ENCODE data around the gene ARMC8.

ARMC8 gene

GRCh38 chr3:138340511-138340910, 153.4 kb downstream of the ARMC8 start:
- no peak overlapping the region for H3K4me3 ChIP-seq (ENCODE audit: control insufficient read depth, low read depth, low read length)
- TF ChIP-seq CTCF (conservative IDR thresholded peaks at IDR 0.05; ENCODE audit: control insufficient read depth, insufficient read depth, low read depth, low read length) = no peak

GRCh38 chr3:138344754-138345153, 157.7 kb downstream of the ARMC8 start:
- no peak for DNase-seq (ENCODE audit: low read depth)
- TF ChIP-seq CTCF (conservative IDR thresholded peaks at IDR 0.05; ENCODE audit: control insufficient read depth, insufficient read depth, low read depth, low read length) = no peak

More at GRCh38 chr3:138340511-138340910, 153.4 kb downstream of the ARMC8 start:
- no peak for DNase-seq (ENCODE audit: low read depth)

More at GRCh38 chr3:138344754-138345153, 157.7 kb downstream of the ARMC8 start:
- no peak overlapping the region for H3K4me3 ChIP-seq (ENCODE audit: control insufficient read depth, low read depth, low read length)
